HCT116 (cell line): Measurements from ENCODE around the gene C1orf105. TPM values are rescaled to one million over a fixed set of nuclear protein-coding genes. Genes with fewer than 3 reads are reported as not detected.

Experiments
- ATAC-seq: fragments of 200-7000 bp; cut with Tn5 transposase; 2 replicates; pipeline ENCODE4 v1.9.1; 2020; ENCODE audit warnings: mild to moderate bottlenecking, moderate library complexity
- BruUV-seq: library from RNA; stranded (reverse); fragments of 400-500 nt; replicated peaks from 2 replicates; lab custom pipeline; 2021; lab: Mats Ljungman, UMichigan
- CTCF ChIA-PET: fragments of 300-600 bp; sonication (Branson Sonifier 250); formaldehyde crosslinking; loops from one replicate; lab custom pipeline; 2021; ENCODE audit warnings: antibody characterized with exemption; lab: Charles Lee
- POLR2A ChIA-PET: fragments of 300-600, 350-600 bp; sonication (Branson Sonifier 250); formaldehyde crosslinking; loops from one replicate; lab custom pipeline; 2021; ENCODE audit warnings: antibody characterized with exemption; lab: Charles Lee
- RAD21 ChIA-PET, 2 experiments: fragments of 300-600 bp; sonication (Branson Sonifier 250); formaldehyde crosslinking; loops; one replicate each; lab custom pipeline; 2023; ENCODE audit warnings: low total read pairs in 2 of 2; ENCODE audit not compliant: uncharacterized antibody in 2 of 2, unreplicated experiment in 2 of 2, low non-redundant PET in 1 of 2; lab: Charles Lee
- DNase-seq: peaks from one replicate; pipeline ENCODE4 v3.0.0-alpha.2; 2010; ENCODE audit warnings: low read depth, low spot score
- H2AFZ ChIP-seq: fragments of 200-600 bp; shearing (Covaris generic), sonication (generic); 2 replicates; pipeline ENCODE4 v1.6.1; 2017; ENCODE audit warnings: low read depth, mixed run types, mixed read lengths, antibody characterized with exemption, low read length; ENCODE audit not compliant: poor library complexity, severe bottlenecking
- H3K27ac ChIP-seq: 2 replicates; pipeline ENCODE4 v1.5.1; 2012; ENCODE audit warnings: low read depth, low read length
- H3K27me3 ChIP-seq: fragments of 200-600 bp; sonication (generic); 2 replicates; pipeline ENCODE4 v1.6.1; 2016; ENCODE audit warnings: mixed run types, low read length, mixed read lengths; ENCODE audit not compliant: insufficient read depth
- H3K36me3 ChIP-seq, 2 experiments: fragments of 200-500 bp in 1 of 2; fragments of 200-600 bp in 1 of 2; sonication (Bioruptor generic) in 1 of 2; sonication (generic) in 1 of 2; 2 replicates each; pipeline versions ENCODE4 v1.5.1 to v1.6.1; 2014 to 2016; ENCODE audit warnings: low read length in 2 of 2, inconsistent platforms in 1 of 2, mixed read lengths in 1 of 2, mixed run types in 1 of 2; ENCODE audit not compliant: insufficient read depth in 2 of 2, control insufficient read depth in 1 of 2
- H3K4me1 ChIP-seq, 2 experiments: fragments of 200-600 bp in 1 of 2; sonication (generic) in 1 of 2; 2 replicates each; pipeline versions ENCODE4 v1.5.1 to v1.6.1; 2012 to 2017; ENCODE audit warnings: low read length in 2 of 2, inconsistent platforms in 1 of 2, mild to moderate bottlenecking in 1 of 2, mixed read lengths in 1 of 2, mixed run types in 1 of 2, moderate library complexity in 1 of 2; ENCODE audit not compliant: insufficient read depth in 2 of 2, control insufficient read depth in 1 of 2
- H3K4me2 ChIP-seq: fragments of 200-600 bp; sonication (generic); 2 replicates; pipeline ENCODE4 v1.6.1; 2017; ENCODE audit warnings: mixed run types, low read length, mixed read lengths
- H3K4me3 ChIP-seq, 2 experiments: fragments of 200-600 bp in 1 of 2; sonication (generic) in 1 of 2; replicated peaks in 1 of 2; 2 replicates each; pipeline ENCODE4 v1.5.1; 2011 to 2016; ENCODE audit warnings: low read length in 2 of 2, control low read depth in 1 of 2, low read depth in 1 of 2, mild to moderate bottlenecking in 1 of 2, mixed read lengths in 1 of 2, mixed run types in 1 of 2
- H3K79me2 ChIP-seq: fragments of 200-600 bp; sonication (generic); 2 replicates; pipeline ENCODE4 v1.6.1; 2017; ENCODE audit warnings: mild to moderate bottlenecking, mixed run types, low read length, moderate library complexity, mixed read lengths; ENCODE audit not compliant: insufficient read depth
- H3K9ac ChIP-seq: fragments of 200-600 bp; sonication (generic); 2 replicates; pipeline ENCODE4 v1.6.1; 2016; ENCODE audit warnings: low read length, mixed read lengths
- H3K9me2 ChIP-seq: fragments of 200-600 bp; sonication (generic), shearing (Covaris generic); 2 replicates; pipeline ENCODE4 v1.6.1; 2017; ENCODE audit warnings: mixed run types, mild to moderate bottlenecking, moderate library complexity; ENCODE audit not compliant: insufficient read depth
- H3K9me3 ChIP-seq, 2 experiments: fragments of 200-500 bp in 1 of 2; fragments of 200-600 bp in 1 of 2; sonication (Bioruptor generic) in 1 of 2; sonication (generic) in 1 of 2; 2 replicates each; pipeline ENCODE4 v1.6.1; 2014 to 2017; ENCODE audit warnings: low read length in 2 of 2, mixed read lengths in 2 of 2, inconsistent platforms in 1 of 2, low read depth in 1 of 2, mild to moderate bottlenecking in 1 of 2, mixed run types in 1 of 2, moderate library complexity in 1 of 2; ENCODE audit not compliant: control insufficient read depth in 1 of 2, insufficient read depth in 1 of 2
- H4K20me1 ChIP-seq: fragments of 200-600 bp; sonication (generic), shearing (Covaris generic); 2 replicates; pipeline ENCODE4 v1.6.1; 2017; ENCODE audit warnings: mixed run types, mild to moderate bottlenecking, moderate library complexity; ENCODE audit not compliant: insufficient read depth
- ATF3 ChIP-seq: IDR thresholded peaks from 2 replicates; pipeline ENCODE4 v1.6.1; 2012
- CEBPB ChIP-seq: IDR thresholded peaks from 2 replicates; pipeline ENCODE4 v1.6.1; 2012; ENCODE audit warnings: low read depth
- CTCF ChIP-seq, 3 experiments: fragments of 200-600 bp in 1 of 3; sonication (generic) in 1 of 3; IDR thresholded peaks in 2 of 3; conservative IDR thresholded peaks in 1 of 3; 2 replicates each; pipeline ENCODE4 v1.5.1; 2012 to 2017; ENCODE audit warnings: low read depth in 2 of 3, low read length in 2 of 3, antibody characterized with exemption in 1 of 3, borderline replicate concordance in 1 of 3, control low read depth in 1 of 3, mild to moderate bottlenecking in 1 of 3, mixed read lengths in 1 of 3, mixed run types in 1 of 3, moderate library complexity in 1 of 3; ENCODE audit not compliant: insufficient read depth in 1 of 3
- EGR1 ChIP-seq: IDR thresholded peaks from 2 replicates; pipeline ENCODE4 v1.6.1; 2012; ENCODE audit warnings: low read depth
- ELF1 ChIP-seq: IDR thresholded peaks from 2 replicates; pipeline ENCODE4 v1.6.1; 2012; ENCODE audit warnings: low read depth, borderline replicate concordance
- EZH2 ChIP-seq: fragments of 200-600 bp; sonication (generic); IDR thresholded peaks from 2 replicates; pipeline ENCODE4 v1.6.1; 2017; ENCODE audit warnings: antibody characterized with exemption, mixed run types
- EZH2phosphoT487 ChIP-seq: fragments of 200-600 bp; IDR thresholded peaks from 2 replicates; pipeline ENCODE4 v1.6.1; 2018; ENCODE audit warnings: antibody characterized with exemption, borderline replicate concordance
- FOSL1 ChIP-seq: IDR thresholded peaks from 2 replicates; pipeline ENCODE4 v1.6.1; 2012; ENCODE audit warnings: low read depth
- JUND ChIP-seq: IDR thresholded peaks from 2 replicates; pipeline ENCODE4 v1.6.1; 2012
- POLR2A ChIP-seq: IDR thresholded peaks from 2 replicates; pipeline ENCODE4 v1.7.0; 2011; ENCODE audit warnings: borderline replicate concordance; ENCODE audit not compliant: insufficient read depth, insufficient read length; ENCODE audit errors: extremely low read depth
- POLR2AphosphoS5 ChIP-seq: IDR thresholded peaks from 2 replicates; pipeline ENCODE4 v1.6.1; 2011; ENCODE audit warnings: mild to moderate bottlenecking, low read depth, low read length, moderate library complexity
- REST ChIP-seq: IDR thresholded peaks from 2 replicates; pipeline ENCODE4 v1.6.1; 2012; ENCODE audit warnings: low read depth
- SIN3A ChIP-seq: IDR thresholded peaks from 2 replicates; pipeline ENCODE4 v1.6.1; 2012; ENCODE audit warnings: low read depth
- SP1 ChIP-seq: IDR thresholded peaks from 2 replicates; pipeline ENCODE4 v1.6.1; 2012; ENCODE audit warnings: low read depth
- TCF7L2 ChIP-seq: IDR thresholded peaks from 2 replicates; pipeline ENCODE4 v1.7.0; 2011; ENCODE audit warnings: borderline replicate concordance, inconsistent platforms; ENCODE audit not compliant: insufficient read depth, insufficient read length; ENCODE audit errors: extremely low read depth
- YY1 ChIP-seq: IDR thresholded peaks from 2 replicates; pipeline ENCODE4 v1.6.1; 2011; ENCODE audit warnings: low read length, low read depth, moderate library complexity, mild to moderate bottlenecking; ENCODE audit not compliant: insufficient replicate concordance; ENCODE audit errors: extremely low read depth
- ZBTB33 ChIP-seq: IDR thresholded peaks from 2 replicates; pipeline ENCODE4 v1.6.1; 2011; ENCODE audit warnings: mild to moderate bottlenecking, low read length, moderate library complexity; ENCODE audit not compliant: insufficient replicate concordance; ENCODE audit errors: extremely low read depth
- ZFX ChIP-seq: fragments of 450-650 bp; IDR thresholded peaks from 2 replicates; pipeline ENCODE4 v1.6.1; 2017
- ZNF274 ChIP-seq: fragments of 200-500 bp; sonication (Bioruptor generic); IDR thresholded peaks from 2 replicates; pipeline ENCODE4 v1.6.1; 2014; ENCODE audit warnings: mild to moderate bottlenecking, low read depth, low read length, inconsistent platforms
- intact Hi-C: fragments of 100-400 bp; cut with micrococcal nuclease; formaldehyde crosslinking; loops from 2 replicates; pipeline ENCODE4 v1.10.0; 2022
- total RNA-seq: library from RNA; stranded (reverse); gene quantifications from one replicate; pipeline ENCODE4 v1.2.1, GENCODE V29; 2021; ENCODE audit not compliant: unreplicated experiment

Gene C1orf105
- total RNA-seq, 1 experiment from 2014 or later, result not detected

GRCh38 chr1:172414331-172414730, 6.2 kb upstream of the C1orf105 start (continued):
- TF ChIP-seq REST (no peak), POLR2A (no peak), EGR1 (no peak), CEBPB (no peak), SP1 (no peak)

- Histone ChIP-seq H3K27ac (no peak overlapping the region), H3K79me2 (no peaks in the 10 kb centered on the region), H3K36me3 (no peaks in the 10 kb centered on the region), H3K4me3 (no peak overlapping the region), H3K9ac (no peak overlapping the region), H3K9me2 (no peaks in the 10 kb centered on the region), H4K20me1 (no peaks in the 10 kb centered on the region), H3K4me2 (no peak overlapping the region), H2AFZ (no peak overlapping the region), H3K27me3 (no peaks in the 10 kb centered on the region), H3K4me1 (peaks cover 0 to 16% of the 10 kb centered on the region in 2 experiments; a peak in 2 of 4 replicates), H3K9me3 (no peaks in the 10 kb centered on the region)
- POLR2A ChIA-PET, result no interaction called here
- no TSS peak for BruUV-seq
- intact Hi-C loops, result no loop called here
- DNase-seq (no peak), ATAC-seq (no peak)
- CTCF ChIA-PET, result no interaction called here
- RAD21 ChIA-PET, result no interaction called here
- no peak for TF ChIP-seq ZNF274
- no peak for TF ChIP-seq TCF7L2
- TF ChIP-seq EZH2, result no peak
- no peak for TF ChIP-seq ELF1
- no peak for TF ChIP-seq SIN3A
- TF ChIP-seq ATF3, result no peak
- no peak for TF ChIP-seq JUND
- TF ChIP-seq EGR1, result no peak
- TF ChIP-seq ZFX, result no peak
- no peak for TF ChIP-seq FOSL1
- TF ChIP-seq EZH2phosphoT487, result no peak
- no peak for TF ChIP-seq POLR2AphosphoS5
- no peak for TF ChIP-seq ZBTB33
- no peak for TF ChIP-seq YY1
- no peak for TF ChIP-seq CTCF (IDR thresholded peaks at IDR 0.05 in 2 of 3, conservative IDR thresholded peaks at IDR 0.05 in 1 of 3; ENCODE audit: borderline replicate concordance in 1 of 3, insufficient read depth in 1 of 3, low read depth in 2 of 3, low read length in 2 of 3)
Measured at GRCh38 chr1:172416496-172417035, 3.9 kb upstream of the C1orf105 start.
